22Rv1 (cell line): Measurements from ENCODE around the gene PTPRD.

Source experiments
- ZFX ChIP-seq: fragments of 450-650 bp; IDR thresholded peaks from 2 replicates; pipeline ENCODE4 v1.6.1; 2017; ENCODE audit warnings: antibody characterized with exemption, borderline replicate concordance
- TF ChIP-seq, protein P1 (sequence below): fragments of 450-650 bp; IDR thresholded peaks from 2 replicates; pipeline ENCODE4 v1.5.1; 2017; ENCODE audit warnings: mild to moderate bottlenecking

- TF ChIP-seq, protein P1, sequence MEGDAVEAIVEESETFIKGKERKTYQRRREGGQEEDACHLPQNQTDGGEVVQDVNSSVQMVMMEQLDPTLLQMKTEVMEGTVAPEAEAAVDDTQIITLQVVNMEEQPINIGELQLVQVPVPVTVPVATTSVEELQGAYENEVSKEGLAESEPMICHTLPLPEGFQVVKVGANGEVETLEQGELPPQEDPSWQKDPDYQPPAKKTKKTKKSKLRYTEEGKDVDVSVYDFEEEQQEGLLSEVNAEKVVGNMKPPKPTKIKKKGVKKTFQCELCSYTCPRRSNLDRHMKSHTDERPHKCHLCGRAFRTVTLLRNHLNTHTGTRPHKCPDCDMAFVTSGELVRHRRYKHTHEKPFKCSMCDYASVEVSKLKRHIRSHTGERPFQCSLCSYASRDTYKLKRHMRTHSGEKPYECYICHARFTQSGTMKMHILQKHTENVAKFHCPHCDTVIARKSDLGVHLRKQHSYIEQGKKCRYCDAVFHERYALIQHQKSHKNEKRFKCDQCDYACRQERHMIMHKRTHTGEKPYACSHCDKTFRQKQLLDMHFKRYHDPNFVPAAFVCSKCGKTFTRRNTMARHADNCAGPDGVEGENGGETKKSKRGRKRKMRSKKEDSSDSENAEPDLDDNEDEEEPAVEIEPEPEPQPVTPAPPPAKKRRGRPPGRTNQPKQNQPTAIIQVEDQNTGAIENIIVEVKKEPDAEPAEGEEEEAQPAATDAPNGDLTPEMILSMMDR, result no peak
- TF ChIP-seq ZFX, result no peak
These were observed 1054.9 kb downstream of the PTPRD start for GRCh38 chr9:9557804-9558334.
